HEK293T (cell line): ENCODE results near the gene ACVR1C.

Experiments used
- CTCF ChIA-PET: fragments of 350-600 bp; formaldehyde crosslinking; extraction: SDS; loops from one replicate; lab custom pipeline; 2021; ENCODE audit warnings: antibody characterized with exemption, inconsistent platforms; lab: Yijun Ruan, JAX
- POLR2A ChIA-PET: fragments of 350-600 bp; formaldehyde crosslinking; extraction: SDS; loops from one replicate; lab custom pipeline; 2020; ENCODE audit warnings: antibody characterized with exemption, inconsistent platforms; lab: Yijun Ruan, JAX
- DNase-seq: peaks from one replicate; pipeline ENCODE4 v3.0.0; 2012; ENCODE audit warnings: mixed read lengths; ENCODE audit errors: extremely low spot score
- ARNT ChIP-seq: fragments of 450-650 bp; IDR thresholded peaks from 2 replicates; pipeline ENCODE4 v1.6.1; 2017; ENCODE audit warnings: mild to moderate bottlenecking
- BHLHE40 ChIP-seq: fragments of 450-650 bp; IDR thresholded peaks from 2 replicates; pipeline ENCODE4 v1.6.1; 2016; ENCODE audit warnings: mild to moderate bottlenecking, moderate library complexity, borderline replicate concordance
- CTBP1 ChIP-seq: fragments of 450-650 bp; IDR thresholded peaks from 2 replicates; pipeline ENCODE4 v1.6.1; 2016; ENCODE audit warnings: borderline replicate concordance
- ELF4 ChIP-seq: fragments of 450-650 bp; IDR thresholded peaks from 2 replicates; pipeline ENCODE4 v1.6.1; 2017; ENCODE audit warnings: antibody characterized with exemption
- FOXA1 ChIP-seq: fragments of 450-650 bp; IDR thresholded peaks from 2 replicates; pipeline ENCODE4 v1.6.1; 2016; ENCODE audit warnings: mild to moderate bottlenecking
- FOXK2 ChIP-seq: fragments of 450-650 bp; IDR thresholded peaks from 2 replicates; pipeline ENCODE4 v1.6.1; 2016; ENCODE audit warnings: mild to moderate bottlenecking
- FOXM1 ChIP-seq: fragments of 450-650 bp; IDR thresholded peaks from 2 replicates; pipeline ENCODE4 v1.6.1; 2017; ENCODE audit warnings: mild to moderate bottlenecking, borderline replicate concordance
- HDGF ChIP-seq: fragments of 450-650 bp; IDR thresholded peaks from 2 replicates; pipeline ENCODE4 v1.6.1; 2017; ENCODE audit warnings: antibody characterized with exemption, borderline replicate concordance
- L3MBTL2 ChIP-seq: fragments of 450-650 bp; conservative IDR thresholded peaks from 2 replicates; pipeline ENCODE4 v1.6.1; 2016; ENCODE audit warnings: mild to moderate bottlenecking
- LEF1 ChIP-seq: fragments of 450-650 bp; IDR thresholded peaks from 2 replicates; pipeline ENCODE4 v1.6.1; 2017; ENCODE audit warnings: mild to moderate bottlenecking, borderline replicate concordance
- NFRKB ChIP-seq: fragments of 450-650 bp; IDR thresholded peaks from 2 replicates; pipeline ENCODE4 v1.6.1; 2016; ENCODE audit warnings: mild to moderate bottlenecking, moderate library complexity
- SP1 ChIP-seq: fragments of 450-650 bp; IDR thresholded peaks from 2 replicates; pipeline ENCODE4 v1.6.1; 2017
- SUZ12 ChIP-seq: fragments of 450-650 bp; IDR thresholded peaks from 2 replicates; pipeline ENCODE4 v1.6.1; 2016; ENCODE audit warnings: mild to moderate bottlenecking
- TARDBP ChIP-seq: fragments of 450-650 bp; IDR thresholded peaks from 2 replicates; pipeline ENCODE4 v1.6.1; 2016
- ZNF384 ChIP-seq: fragments of 450-650 bp; IDR thresholded peaks from 2 replicates; pipeline ENCODE4 v1.6.1; 2016
- TF ChIP-seq, protein P1 (sequence below): fragments of 450-650 bp; IDR thresholded peaks from 2 replicates; pipeline ENCODE4 v1.6.1; 2016

The ACVR1C gene

DNA sequence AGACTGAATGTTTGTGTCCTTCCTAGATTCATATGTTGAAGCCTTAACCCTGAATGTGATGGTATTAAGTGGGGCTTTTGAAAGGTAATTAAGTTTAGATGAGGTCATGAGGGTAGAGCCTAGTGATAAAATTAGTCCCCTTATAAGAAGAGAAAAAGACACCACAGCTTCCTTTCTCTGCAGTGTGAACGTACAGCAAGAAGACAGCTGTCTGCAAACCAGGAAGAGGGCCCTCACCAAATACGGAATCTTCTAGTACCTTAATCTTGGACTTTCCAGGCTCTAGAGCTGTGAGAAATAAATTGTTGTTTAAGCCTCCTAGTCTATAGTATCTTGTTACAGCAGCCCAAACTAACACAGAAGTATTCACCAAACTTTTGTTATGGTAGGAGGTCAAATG, 127.6 kb downstream of the ACVR1C start:
- POLR2A ChIA-PET = no interaction called here
- TF ChIP-seq CTBP1 (no peak), BHLHE40 (no peak), SUZ12 (no peak), ARNT (no peak), FOXM1 (no peak), FOXA1 (no peak), ZNF384 (no peak), NFRKB (no peak), L3MBTL2 (no peak), SP1 (no peak), LEF1 (no peak), FOXK2 (no peak), HDGF (no peak), TARDBP (no peak), ELF4 (no peak)
- TF ChIP-seq, protein P1, sequence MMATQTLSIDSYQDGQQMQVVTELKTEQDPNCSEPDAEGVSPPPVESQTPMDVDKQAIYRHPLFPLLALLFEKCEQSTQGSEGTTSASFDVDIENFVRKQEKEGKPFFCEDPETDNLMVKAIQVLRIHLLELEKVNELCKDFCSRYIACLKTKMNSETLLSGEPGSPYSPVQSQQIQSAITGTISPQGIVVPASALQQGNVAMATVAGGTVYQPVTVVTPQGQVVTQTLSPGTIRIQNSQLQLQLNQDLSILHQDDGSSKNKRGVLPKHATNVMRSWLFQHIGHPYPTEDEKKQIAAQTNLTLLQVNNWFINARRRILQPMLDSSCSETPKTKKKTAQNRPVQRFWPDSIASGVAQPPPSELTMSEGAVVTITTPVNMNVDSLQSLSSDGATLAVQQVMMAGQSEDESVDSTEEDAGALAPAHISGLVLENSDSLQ = no peak
- no peak for DNase-seq
- CTCF ChIA-PET = no interaction called here

DNA sequence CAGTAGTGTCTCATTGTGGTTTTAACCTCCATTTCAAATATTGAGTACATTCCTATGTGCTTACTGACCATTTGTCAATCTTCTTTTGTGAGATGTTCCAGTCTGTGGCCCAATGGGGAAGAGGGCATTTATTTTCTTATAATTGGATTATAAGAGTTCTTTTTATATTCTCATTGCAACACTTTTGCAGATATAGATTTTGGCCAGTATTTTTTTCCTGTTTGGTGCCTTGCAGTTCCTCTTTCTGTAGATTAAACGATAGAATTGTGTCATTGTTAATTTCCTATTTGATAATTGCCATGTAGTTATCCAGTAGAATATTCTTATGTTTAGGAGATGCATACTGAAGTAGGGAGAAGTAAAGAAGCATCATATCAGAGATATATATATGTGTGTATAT, 128.3 kb downstream of the ACVR1C start:
- no peak for DNase-seq
- TF ChIP-seq BHLHE40 (no peak), NFRKB (no peak), SUZ12 (no peak), ELF4 (no peak), CTBP1 (no peak), FOXK2 (no peak), ZNF384 (no peak), TARDBP (no peak), L3MBTL2 (no peak), FOXM1 (no peak), LEF1 (no peak)
- TF ChIP-seq, protein P1 = no peak
- ChIA-PET CTCF (no interaction called here), POLR2A (no interaction called here)

GRCh38 chr2:157498483-157498882, 130.2 kb downstream of the ACVR1C start:
- POLR2A ChIA-PET = no interaction called here
- CTCF ChIA-PET = no interaction called here
- no peak for DNase-seq
- no peak for TF ChIP-seq BHLHE40
- TF ChIP-seq, protein P1 = no peak
- TF ChIP-seq FOXK2 = no peak
- no peak for TF ChIP-seq L3MBTL2
- TF ChIP-seq ARNT = no peak
- TF ChIP-seq ZNF384 = no peak
- no peak for TF ChIP-seq HDGF
- no peak for TF ChIP-seq FOXM1
- TF ChIP-seq SP1 = no peak
- no peak for TF ChIP-seq NFRKB
- no peak for TF ChIP-seq FOXA1
- TF ChIP-seq ELF4 = no peak
- no peak for TF ChIP-seq SUZ12

DNA sequence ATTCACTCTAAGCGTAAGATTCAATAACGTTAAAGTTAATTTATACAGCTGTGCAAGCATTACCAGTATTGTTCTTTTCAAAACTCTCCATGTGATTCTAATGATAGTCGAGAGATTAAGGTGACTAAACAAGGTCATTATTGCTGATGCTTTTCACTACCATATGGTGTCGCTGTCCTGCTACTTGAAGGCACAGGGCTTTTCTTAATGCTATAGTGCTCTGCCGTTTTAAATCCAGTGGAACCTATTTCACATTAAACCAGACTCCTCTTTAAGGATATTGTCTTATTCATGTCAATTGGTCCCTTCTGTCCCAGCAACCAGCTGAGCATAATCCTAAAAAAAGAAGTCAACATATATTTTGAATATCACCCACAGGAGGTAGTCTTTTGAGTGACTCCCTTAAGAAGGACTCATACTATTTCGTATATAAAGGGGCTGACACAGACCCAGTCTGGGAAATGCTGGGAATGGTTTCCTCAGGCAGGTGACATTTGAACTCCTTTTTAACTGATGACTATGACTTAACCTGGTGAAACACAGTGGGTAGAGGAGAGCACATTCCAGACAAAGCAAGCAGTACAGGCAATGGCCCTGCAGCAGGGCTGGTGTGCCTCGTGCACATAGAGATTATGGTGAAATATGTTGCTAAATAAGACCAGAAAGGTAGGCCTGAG, 130.9 kb downstream of the ACVR1C start:
- TF ChIP-seq ARNT (no peak), SUZ12 (no peak), L3MBTL2 (no peak), CTBP1 (no peak), FOXM1 (no peak), SP1 (no peak), FOXA1 (no peak), TARDBP (no peak), BHLHE40 (no peak), FOXK2 (no peak), NFRKB (no peak), ZNF384 (no peak)
- TF ChIP-seq, protein P1 = no peak
- POLR2A ChIA-PET = no interaction called here
- DNase-seq = peak; percentile 46
- CTCF ChIA-PET = interaction anchor here (0.9 to 1.4 kb wide), 2 partner anchors 11 to 131 kb away, joined by 3 to 4 read pairs; partner anchors contain the start of gene ACVR1C

DNA sequence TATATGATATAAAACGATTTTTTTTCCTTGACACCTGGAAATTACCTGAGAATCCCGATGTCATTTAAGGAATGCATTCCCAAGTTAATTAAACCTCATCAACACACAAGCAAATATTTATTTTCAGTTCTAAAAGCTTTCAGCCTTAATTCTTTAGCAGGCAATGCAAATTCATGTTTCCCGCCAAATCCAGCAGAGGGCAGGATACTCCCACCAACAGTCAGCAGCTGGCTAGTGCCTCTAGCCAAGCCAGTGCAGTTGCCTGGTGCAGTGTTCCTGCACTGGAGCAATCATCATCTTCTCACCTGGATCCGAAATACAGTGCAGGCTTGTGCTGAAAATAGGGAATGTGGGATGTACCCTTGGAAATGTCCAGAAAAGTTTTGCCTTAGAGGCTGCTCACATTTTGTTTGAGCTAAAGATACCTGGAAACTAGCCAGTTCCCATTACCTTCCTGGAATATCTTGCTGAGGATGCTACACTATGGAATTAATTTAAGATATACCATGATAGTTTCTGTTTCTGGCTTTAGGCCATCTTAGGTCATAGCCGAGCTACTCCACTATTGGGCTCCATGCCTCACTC, 136.4 kb downstream of the ACVR1C start:
- POLR2A ChIA-PET = no interaction called here
- CTCF ChIA-PET = interaction anchor here (0.6 to 1.4 kb wide), 8 partner anchors 18 to 522 kb away, joined by 3 to 5 read pairs (median 4); no protein-coding TSS in a partner anchor
- TF ChIP-seq L3MBTL2 = no peak
- TF ChIP-seq FOXM1 = no peak
- no peak for TF ChIP-seq HDGF
- TF ChIP-seq LEF1 = no peak
- no peak for TF ChIP-seq ZNF384
- TF ChIP-seq ELF4 = no peak
- peak; percentile 71 for DNase-seq

- POLR2A ChIA-PET = no interaction called here
- no peak for TF ChIP-seq CTBP1
- TF ChIP-seq FOXK2 = no peak
- TF ChIP-seq LEF1 = no peak
- TF ChIP-seq SUZ12 = no peak
- TF ChIP-seq ARNT = no peak
- no peak for TF ChIP-seq FOXM1
- TF ChIP-seq, protein P1 = no peak
- TF ChIP-seq HDGF = no peak
- no peak for TF ChIP-seq BHLHE40
- no peak for TF ChIP-seq L3MBTL2
- TF ChIP-seq ZNF384 = no peak
- TF ChIP-seq ELF4 = no peak
- no peak for TF ChIP-seq FOXA1
- TF ChIP-seq TARDBP = no peak
- TF ChIP-seq NFRKB = no peak
- no peak for TF ChIP-seq SP1
- CTCF ChIA-PET = no interaction called here
- no peak for DNase-seq
These were observed 138.7 kb downstream of the ACVR1C start for GRCh38 chr2:157489983-157490382.
